Parathyroid adenoma (tissue), 2 donors: ENCODE measurements around the gene WNT3.
"Not testable (repeated sequence)": the region's sequence is repeated elsewhere in the genome, so short reads cannot be mapped to it uniquely, and the experiment has no call there.

Experiments
- H2AFZ ChIP-seq: fragments of 300-600 bp; sonication (generic); one replicate; pipeline ENCODE4 v1.7.0; 2017; ENCODE audit warnings: antibody characterized with exemption, mild to moderate bottlenecking
- H3K27ac ChIP-seq: fragments of 300-600 bp; sonication (generic); one replicate; pipeline ENCODE4 v1.7.0; 2017
- H3K27me3 ChIP-seq: fragments of 300-600 bp; sonication (generic); one replicate; pipeline ENCODE4 v1.7.0; 2017; ENCODE audit warnings: low read length; ENCODE audit not compliant: control insufficient read depth, insufficient read depth
- H3K36me3 ChIP-seq: fragments of 300-600 bp; sonication (generic); one replicate; pipeline ENCODE4 v1.7.0; 2017; ENCODE audit warnings: low read length; ENCODE audit not compliant: control insufficient read depth, insufficient read depth
- H3K4me1 ChIP-seq: fragments of 300-600 bp; sonication (generic); one replicate; pipeline ENCODE4 v1.7.0; 2017; ENCODE audit warnings: control low read depth
- H3K4me2 ChIP-seq: fragments of 300-600 bp; sonication (generic); one replicate; pipeline ENCODE4 v1.7.0; 2017; ENCODE audit warnings: low read length
- H3K4me3 ChIP-seq: fragments of 300-600 bp; sonication (generic); one replicate; pipeline ENCODE4 v1.7.0; 2017; ENCODE audit warnings: low read depth, low read length
- H3K79me2 ChIP-seq: fragments of 300-600 bp; sonication (generic); one replicate; pipeline ENCODE4 v1.7.0; 2017; ENCODE audit warnings: control low read depth
- H3K9ac ChIP-seq: fragments of 300-600 bp; sonication (generic); one replicate; pipeline ENCODE4 v1.7.0; 2017; ENCODE audit warnings: mild to moderate bottlenecking
- H3K9me3 ChIP-seq: fragments of 300-600 bp; sonication (generic); one replicate; pipeline ENCODE4 v1.7.0; 2017; ENCODE audit warnings: low read length; ENCODE audit not compliant: control insufficient read depth
- TF ChIP-seq, protein P1 (sequence below): fragments of 300-600 bp; sonication (generic); IDR thresholded peaks from one replicate; pipeline ENCODE4 v1.7.0; 2017; ENCODE audit warnings: antibody characterized with exemption, mild to moderate bottlenecking
- donor health status: primary hyperparathyroidism.

The WNT3 gene

DNA sequence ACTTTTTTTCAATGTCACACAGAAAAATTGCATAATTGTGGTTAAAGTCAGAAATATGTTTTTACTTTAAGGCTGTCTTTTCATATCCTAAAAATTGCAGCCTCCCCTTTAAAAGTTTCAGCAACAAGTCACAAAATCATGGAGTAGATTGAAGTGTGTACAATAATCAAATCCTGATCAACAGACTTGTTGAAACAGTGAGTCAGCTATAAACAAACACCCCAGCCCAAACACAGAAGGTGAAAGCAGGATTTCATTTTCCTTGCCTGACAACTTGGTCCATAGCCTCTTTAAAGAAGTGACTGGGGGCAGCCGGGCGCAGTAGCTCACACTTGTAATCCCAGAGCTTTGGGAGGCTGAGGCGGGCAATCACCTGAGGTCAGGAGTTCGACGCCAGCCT lies 59.9 kb downstream of the WNT3 start:
- Histone ChIP-seq H3K4me1 (peaks cover 6% of the 10 kb centered on the region), H3K79me2 (no peaks in the 10 kb centered on the region), H3K27me3 (no peaks in the 10 kb centered on the region), H3K36me3 (no peaks in the 10 kb centered on the region), H3K9ac (no peak overlapping the region), H3K9me3 (no peaks in the 10 kb centered on the region), H3K4me3 (no peak overlapping the region), H2AFZ (no peak overlapping the region), H3K27ac (no peak overlapping the region), H3K4me2 (peak overlapping the region; percentile 48)
- TF ChIP-seq, protein P1, sequence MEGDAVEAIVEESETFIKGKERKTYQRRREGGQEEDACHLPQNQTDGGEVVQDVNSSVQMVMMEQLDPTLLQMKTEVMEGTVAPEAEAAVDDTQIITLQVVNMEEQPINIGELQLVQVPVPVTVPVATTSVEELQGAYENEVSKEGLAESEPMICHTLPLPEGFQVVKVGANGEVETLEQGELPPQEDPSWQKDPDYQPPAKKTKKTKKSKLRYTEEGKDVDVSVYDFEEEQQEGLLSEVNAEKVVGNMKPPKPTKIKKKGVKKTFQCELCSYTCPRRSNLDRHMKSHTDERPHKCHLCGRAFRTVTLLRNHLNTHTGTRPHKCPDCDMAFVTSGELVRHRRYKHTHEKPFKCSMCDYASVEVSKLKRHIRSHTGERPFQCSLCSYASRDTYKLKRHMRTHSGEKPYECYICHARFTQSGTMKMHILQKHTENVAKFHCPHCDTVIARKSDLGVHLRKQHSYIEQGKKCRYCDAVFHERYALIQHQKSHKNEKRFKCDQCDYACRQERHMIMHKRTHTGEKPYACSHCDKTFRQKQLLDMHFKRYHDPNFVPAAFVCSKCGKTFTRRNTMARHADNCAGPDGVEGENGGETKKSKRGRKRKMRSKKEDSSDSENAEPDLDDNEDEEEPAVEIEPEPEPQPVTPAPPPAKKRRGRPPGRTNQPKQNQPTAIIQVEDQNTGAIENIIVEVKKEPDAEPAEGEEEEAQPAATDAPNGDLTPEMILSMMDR, result no peak

GRCh38 chr17:46757588-46757987 lies 60.9 kb downstream of the WNT3 start:
- H3K9ac ChIP-seq, H3K36me3 ChIP-seq, H2AFZ ChIP-seq, H3K27ac ChIP-seq, H3K79me2 ChIP-seq, H3K9me3 ChIP-seq, H3K4me1 ChIP-seq, H3K4me3 ChIP-seq, H3K27me3 ChIP-seq, H3K4me2 ChIP-seq: not testable (repeated sequence)

DNA sequence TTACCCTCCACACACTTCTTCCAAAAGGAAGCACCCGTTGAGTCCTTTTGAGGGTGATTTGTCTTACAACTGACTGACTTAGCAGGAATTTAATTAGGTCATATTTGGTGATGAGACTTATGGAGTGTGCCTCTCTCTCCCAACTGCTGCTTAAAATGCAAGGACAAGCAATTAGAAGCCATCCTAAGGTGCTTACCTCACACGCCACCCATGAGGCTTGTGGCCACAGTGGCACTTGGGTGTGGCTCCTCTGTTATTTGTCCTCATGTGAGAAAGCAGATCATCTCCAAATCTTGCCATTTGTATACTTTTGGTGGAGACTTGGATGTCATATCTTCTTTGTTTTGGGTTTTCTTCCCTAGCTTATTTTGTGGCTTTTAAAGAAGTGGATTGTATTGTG lies 61.6 kb downstream of the WNT3 start:
- Histone ChIP-seq H3K27ac (no peak overlapping the region), H3K4me3 (no peak overlapping the region), H3K27me3 (no peaks in the 10 kb centered on the region), H2AFZ (no peak overlapping the region), H3K9me3 (no peaks in the 10 kb centered on the region), H3K79me2 (no peaks in the 10 kb centered on the region), H3K9ac (no peak overlapping the region), H3K4me2 (no peak overlapping the region), H3K36me3 (no peaks in the 10 kb centered on the region), H3K4me1 (peaks cover 6% of the 10 kb centered on the region)
- TF ChIP-seq, protein P1, result no peak

DNA sequence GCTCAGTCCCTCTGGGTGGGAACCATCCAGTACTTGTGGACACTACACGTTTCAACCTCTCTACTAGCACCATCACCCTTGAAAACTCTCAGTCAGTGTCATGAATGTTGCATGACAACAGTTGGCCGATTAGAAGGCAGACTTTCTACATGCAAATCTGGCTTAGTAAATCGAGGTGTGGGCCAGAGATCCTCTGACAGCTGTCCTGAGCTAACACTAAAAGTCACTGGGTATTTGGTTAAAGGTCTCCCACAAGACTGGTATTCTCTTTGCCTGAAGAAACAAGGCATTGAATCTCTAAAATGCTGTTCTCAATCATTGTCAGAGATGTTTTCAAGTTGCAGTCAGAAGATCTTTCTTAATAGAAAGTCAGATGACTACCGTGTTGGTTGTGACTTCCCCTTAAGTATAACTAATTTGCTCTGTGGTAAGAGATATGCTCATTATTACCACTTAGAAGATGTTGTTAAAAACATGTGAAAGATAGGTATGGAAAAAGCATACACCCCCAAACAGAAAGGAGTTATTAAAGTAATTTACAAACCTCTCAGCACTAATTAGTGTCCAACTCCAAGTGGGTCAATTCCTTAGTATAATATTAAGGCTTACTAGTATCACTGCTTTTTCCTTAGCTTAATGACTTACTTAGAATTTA lies 62.3 kb downstream of the WNT3 start:
- Histone ChIP-seq H3K4me2 (no peak overlapping the region), H3K27ac (no peak overlapping the region), H3K4me3 (no peak overlapping the region), H3K79me2 (no peaks in the 10 kb centered on the region), H3K27me3 (no peaks in the 10 kb centered on the region), H3K9ac (no peak overlapping the region), H2AFZ (no peak overlapping the region), H3K9me3 (no peaks in the 10 kb centered on the region), H3K36me3 (no peaks in the 10 kb centered on the region), H3K4me1 (peaks cover 6% of the 10 kb centered on the region)
- TF ChIP-seq, protein P1, result no peak

GRCh38 chr17:46753776-46754175 lies 64.7 kb downstream of the WNT3 start:
- H2AFZ ChIP-seq, result no peak overlapping the region

More at GRCh38 chr17:46753776-46754175, 64.7 kb downstream of the WNT3 start:
- Histone ChIP-seq H3K79me2 (no peaks in the 10 kb centered on the region), H3K4me2 (no peak overlapping the region), H3K9me3 (no peaks in the 10 kb centered on the region), H3K27me3 (no peaks in the 10 kb centered on the region), H3K9ac (no peak overlapping the region), H3K4me3 (no peak overlapping the region), H3K4me1 (peaks cover 3% of the 10 kb centered on the region), H3K27ac (no peak overlapping the region), H3K36me3 (no peaks in the 10 kb centered on the region)
- TF ChIP-seq, protein P1, result no peak
